HepG2 (cell line): ENCODE results near the gene COX4I2. TPM values are rescaled to one million over a fixed set of nuclear protein-coding genes. Genes with fewer than 3 reads are reported as not detected.

ENCODE experiments used
- ADNP ChIP-seq: sonication (generic); formaldehyde crosslinking; IDR thresholded peaks from 2 replicates; pipeline ENCODE4 v1.4.0; 2020; ENCODE audit warnings: missing genetic modification reagents
- ARID2 ChIP-seq: sonication (generic); formaldehyde crosslinking; IDR thresholded peaks from 2 replicates; pipeline ENCODE4 v1.8.1; 2022; ENCODE audit warnings: mild to moderate bottlenecking, missing genetic modification reagents, borderline replicate concordance
- ARNT ChIP-seq: fragments of 450-650 bp; IDR thresholded peaks from 2 replicates; pipeline ENCODE4 v1.6.1; 2017
- EHMT2 ChIP-seq: fragments of 200-600 bp; sonication (generic); IDR thresholded peaks from 2 replicates; pipeline ENCODE4 v1.7.0; 2017; ENCODE audit warnings: antibody characterized with exemption, low read depth, low read length, borderline replicate concordance
- FLYWCH1 ChIP-seq: sonication (generic); formaldehyde crosslinking; IDR thresholded peaks from 2 replicates; pipeline ENCODE4 v1.8.1; 2023; ENCODE audit warnings: mild to moderate bottlenecking, missing genetic modification reagents
- GATAD2A ChIP-seq: IDR thresholded peaks from 2 replicates; pipeline ENCODE4 v1.6.1; 2016
- GTF3A ChIP-seq: sonication (generic); formaldehyde crosslinking; conservative IDR thresholded peaks from 2 replicates; pipeline ENCODE4 v1.4.0; 2020; ENCODE audit warnings: mild to moderate bottlenecking, missing genetic modification reagents
- KAT7 ChIP-seq: IDR thresholded peaks from 2 replicates; pipeline ENCODE4 v1.6.1; 2018; ENCODE audit warnings: borderline replicate concordance, missing compliant biosample characterization
- MED1 ChIP-seq: sonication (generic); formaldehyde crosslinking; IDR thresholded peaks from 2 replicates; pipeline ENCODE4 v1.4.0; 2020; ENCODE audit warnings: missing genetic modification reagents
- NFAT5 ChIP-seq: sonication (generic); formaldehyde crosslinking; IDR thresholded peaks from 2 replicates; pipeline ENCODE4 v1.4.0; 2020; ENCODE audit warnings: missing genetic modification reagents
- RXRA ChIP-seq: sonication (generic); formaldehyde crosslinking; IDR thresholded peaks from 2 replicates; pipeline ENCODE4 v1.5.1; 2020; ENCODE audit warnings: missing genetic modification reagents
- SRF ChIP-seq: IDR thresholded peaks from 2 replicates; pipeline ENCODE4 v1.6.1; 2011; ENCODE audit warnings: mild to moderate bottlenecking, low read depth, low read length, moderate library complexity
- SRSF1 ChIP-seq: fragments of 200-400 bp; formaldehyde crosslinking; optimal IDR thresholded peaks from 2 replicates; pipeline ENCODE3; 2017; ENCODE audit warnings: mild to moderate bottlenecking, low read depth, low read length, moderate library complexity
- TEF ChIP-seq: sonication (generic); formaldehyde crosslinking; IDR thresholded peaks from 2 replicates; pipeline ENCODE4 v1.5.0; 2020; ENCODE audit warnings: missing genetic modification reagents
- TRAFD1 ChIP-seq: sonication (generic); formaldehyde crosslinking; IDR thresholded peaks from 2 replicates; pipeline ENCODE4 v1.5.1; 2020; ENCODE audit warnings: missing genetic modification reagents, mild to moderate bottlenecking, borderline replicate concordance
- XRCC5 ChIP-seq: fragments of 200-400 bp; formaldehyde crosslinking; optimal IDR thresholded peaks from 2 replicates; pipeline ENCODE3; 2017; ENCODE audit warnings: mild to moderate bottlenecking, low read length
- ZFX ChIP-seq: sonication (generic); formaldehyde crosslinking; IDR thresholded peaks from 2 replicates; pipeline ENCODE4 v1.4.0; 2020; ENCODE audit warnings: mild to moderate bottlenecking, low read depth, missing genetic modification reagents, moderate library complexity
- ZNF180 ChIP-seq: sonication (generic); formaldehyde crosslinking; IDR thresholded peaks from 2 replicates; pipeline ENCODE4 v1.4.0; 2020; ENCODE audit warnings: low read depth, missing genetic modification reagents, borderline replicate concordance
- ZNF484 ChIP-seq: sonication (generic); formaldehyde crosslinking; IDR thresholded peaks from 2 replicates; pipeline ENCODE4 v1.5.1; 2020; ENCODE audit warnings: mild to moderate bottlenecking, low read depth, missing genetic modification reagents, borderline replicate concordance
- ZNF547 ChIP-seq: sonication (generic); formaldehyde crosslinking; IDR thresholded peaks from 2 replicates; pipeline ENCODE4 v1.5.1; 2020; ENCODE audit warnings: mild to moderate bottlenecking, missing genetic modification reagents
- ZNF891 ChIP-seq: sonication (generic); formaldehyde crosslinking; IDR thresholded peaks from 2 replicates; pipeline ENCODE4 v1.5.0; 2020; ENCODE audit warnings: mild to moderate bottlenecking, missing genetic modification reagents
- ZSCAN5A ChIP-seq: sonication (generic); formaldehyde crosslinking; IDR thresholded peaks from 2 replicates; pipeline ENCODE4 v1.8.0; 2022; ENCODE audit warnings: mild to moderate bottlenecking, missing genetic modification reagents, borderline replicate concordance
- polyA plus RNA-seq, 8 experiments: library from polyadenylated mRNA; depleted of rRNA in 3 of 8; stranded (reverse) in 7 of 8; unstranded in 1 of 8; fragments of >200 nt; fragmentation: Illumina TruSeq in 4 of 8; extraction: Trizol in 4 of 8; gene quantifications; 2 replicates each; pipeline versions ENCODE4 v1.2.1 to v1.2.3, GENCODE V29; 2011 to 2016; ENCODE audit warnings: low read depth in 4 of 8, missing spikeins in 1 of 8, mixed read lengths in 1 of 8; ENCODE audit not compliant: insufficient read depth in 1 of 8
- total RNA-seq, 5 experiments: library from RNA; depleted of rRNA; stranded (reverse); fragments of >200 nt; fragmentation: Illumina TruSeq; extraction: Trizol; gene quantifications; 2 replicates each; pipeline ENCODE4 v1.2.3, GENCODE V29; 2016; ENCODE audit warnings: low read depth in 1 of 5

The COX4I2 gene
- total and polyA plus RNA-seq, 2 of the 13 experiments (the other 11 are each of a cell fraction or from before 2014, with no cell fraction given), result 1.1 TPM; not detected in 1

GRCh38 chr20:31666258-31667042 is 28.7 kb downstream of the COX4I2 start (continued):
- no peak for TF ChIP-seq XRCC5
- no peak for TF ChIP-seq KAT7
- no peak for TF ChIP-seq ARID2
- TF ChIP-seq ZNF891 (CRISPR knock-in tag), result no peak
- TF ChIP-seq EHMT2, result no peak
- TF ChIP-seq SRSF1, result no peak
- TF ChIP-seq ADNP (CRISPR knock-in tag), result no peak
- TF ChIP-seq ZSCAN5A (CRISPR knock-in tag), result 0 out of 2 replicates have a peak, but pooled peaks have one; percentile 39
- peak; percentile 33; the same call in 1 of the 2 replicates for TF ChIP-seq GTF3A (CRISPR knock-in tag)
- no peak for TF ChIP-seq ARNT
- TF ChIP-seq TEF, result no peak
- TF ChIP-seq TRAFD1 (CRISPR knock-in tag), result no peak
- TF ChIP-seq SRF, result no peak
- no peak for TF ChIP-seq GATAD2A (CRISPR knock-in tag)
- peak; percentile 35 for TF ChIP-seq ZFX (CRISPR knock-in tag)
- TF ChIP-seq NFAT5 (CRISPR knock-in tag), result no peak
- no peak for TF ChIP-seq ZNF547
- TF ChIP-seq FLYWCH1 (CRISPR knock-in tag), result 0 out of 2 replicates have a peak, but pooled peaks have one; percentile 41
- no peak for TF ChIP-seq ZNF484
- no peak; the same call in 1 of the 2 replicates for TF ChIP-seq RXRA (CRISPR knock-in tag)
- TF ChIP-seq MED1, result peak; percentile 27; the same call in 1 of the 2 replicates
- no peak for TF ChIP-seq ZNF180
